ENCODE measurements around the gene PRKD1.

PRKD1 gene

DNA sequence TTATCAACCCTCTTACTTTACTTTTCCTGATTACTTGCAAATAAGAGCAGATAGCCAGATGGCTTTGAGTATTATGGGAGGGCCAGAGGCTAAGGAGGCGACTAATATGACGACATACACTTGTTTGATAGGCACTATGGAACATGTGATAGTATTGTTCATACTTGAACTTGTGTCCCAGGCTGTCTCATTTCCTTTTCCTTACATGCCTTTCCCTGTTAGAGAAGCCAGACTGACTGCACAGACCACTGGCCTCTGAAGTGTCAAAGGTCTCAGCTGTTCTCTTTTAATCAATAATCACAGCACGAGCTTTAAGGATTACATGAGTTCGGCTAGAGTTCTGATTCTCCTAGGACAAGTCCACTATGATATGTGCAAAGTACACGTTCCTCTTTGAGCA, 326.0 kb downstream of the PRKD1 start:
- no peak for DNase-seq (ENCODE audit: low spot score)

DNA sequence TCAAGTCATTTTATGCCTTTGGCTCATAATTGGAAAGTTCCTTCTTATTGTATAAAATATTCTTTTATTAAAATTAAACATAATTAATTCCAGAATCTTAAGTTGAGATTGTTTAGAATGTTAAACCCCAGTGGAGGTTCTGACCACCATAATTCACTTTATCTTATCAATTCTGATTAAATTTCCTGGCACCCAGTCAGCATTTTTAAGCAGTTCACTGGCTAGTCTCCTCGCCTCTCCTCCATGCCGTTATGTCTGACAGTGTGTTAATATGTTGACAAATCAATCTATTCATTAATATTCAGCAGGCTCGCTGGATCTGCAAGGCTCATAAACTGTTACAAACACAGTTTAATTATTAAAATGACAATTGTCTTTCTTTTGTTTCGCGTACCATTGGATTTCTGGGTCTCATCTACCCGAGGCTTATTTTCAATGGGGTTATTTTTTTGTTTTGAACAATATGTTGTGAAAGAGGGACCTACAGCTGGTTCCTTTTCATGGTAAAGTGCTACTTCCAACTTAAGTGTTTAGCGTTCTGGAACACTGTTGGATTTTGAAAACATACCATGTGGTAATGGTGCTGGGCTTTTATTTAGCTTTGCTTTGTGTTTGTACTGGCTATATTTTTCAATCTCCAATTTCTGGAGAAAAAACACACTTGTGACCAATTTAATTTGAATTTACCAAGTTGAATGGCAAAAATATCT, 339.7 kb downstream of the PRKD1 start:
- DNase-seq (ENCODE audit: low spot score) = no peak

DNA sequence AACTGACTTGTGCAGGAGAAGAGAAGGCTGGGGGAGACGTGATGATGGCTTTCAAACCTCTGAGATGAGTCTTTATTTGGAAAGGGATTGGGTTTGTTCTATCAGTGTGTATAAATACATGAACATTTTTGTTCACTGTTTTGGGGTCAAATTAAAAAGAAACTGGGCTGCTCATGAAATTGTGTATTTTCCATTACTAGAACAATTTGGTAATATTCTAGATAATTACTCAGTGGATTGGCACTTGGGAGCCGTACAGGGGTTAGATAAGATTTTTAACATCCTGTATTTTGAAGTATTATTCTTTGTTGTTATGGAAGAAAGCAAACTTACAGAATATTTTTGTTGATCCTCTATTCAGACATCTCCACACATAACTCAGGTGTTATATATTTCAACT, 340.6 kb downstream of the PRKD1 start:
- no peak for DNase-seq (ENCODE audit: low spot score)

DNA sequence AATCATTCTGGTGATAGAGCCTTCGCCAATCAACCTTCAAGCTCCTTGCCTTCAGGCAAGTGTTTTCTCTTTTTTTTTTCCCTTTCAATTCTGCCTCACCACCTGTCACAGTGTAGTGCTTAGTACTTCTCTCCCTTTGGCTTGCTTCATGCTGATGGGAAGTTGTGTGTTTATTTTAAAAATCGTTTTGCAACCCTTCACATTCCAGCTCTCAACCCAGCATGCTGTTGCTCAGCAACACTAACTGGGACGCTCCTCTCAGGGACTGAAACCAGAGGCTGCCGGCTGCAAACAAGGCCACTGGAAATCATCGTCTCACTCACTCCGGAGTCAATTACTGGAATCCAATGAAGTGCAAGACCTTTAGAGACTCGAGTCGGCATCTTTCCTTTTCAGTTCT, 342.7 kb downstream of the PRKD1 start:
- DNase-seq (ENCODE audit: low spot score) = peak; percentile 47

DNA sequence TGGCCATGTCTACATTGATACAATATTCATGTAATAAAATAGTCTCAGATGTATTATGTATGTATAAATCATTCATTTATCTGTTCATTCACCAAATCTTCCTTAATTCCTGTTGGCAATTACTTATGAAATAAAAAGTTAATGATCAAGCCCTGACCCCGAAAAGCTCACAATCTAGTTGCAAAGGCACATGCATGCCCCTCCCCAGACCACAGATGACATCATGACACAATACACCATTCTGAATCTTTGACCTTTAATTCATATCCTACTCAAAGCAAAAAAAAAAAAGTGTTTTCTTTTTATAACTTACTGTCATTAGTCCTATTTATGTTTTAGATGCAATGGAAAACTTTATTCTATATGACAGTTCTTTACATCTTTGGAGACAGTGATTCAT, 346.9 kb downstream of the PRKD1 start:
- no peak for DNase-seq (ENCODE audit: low spot score)

DNA sequence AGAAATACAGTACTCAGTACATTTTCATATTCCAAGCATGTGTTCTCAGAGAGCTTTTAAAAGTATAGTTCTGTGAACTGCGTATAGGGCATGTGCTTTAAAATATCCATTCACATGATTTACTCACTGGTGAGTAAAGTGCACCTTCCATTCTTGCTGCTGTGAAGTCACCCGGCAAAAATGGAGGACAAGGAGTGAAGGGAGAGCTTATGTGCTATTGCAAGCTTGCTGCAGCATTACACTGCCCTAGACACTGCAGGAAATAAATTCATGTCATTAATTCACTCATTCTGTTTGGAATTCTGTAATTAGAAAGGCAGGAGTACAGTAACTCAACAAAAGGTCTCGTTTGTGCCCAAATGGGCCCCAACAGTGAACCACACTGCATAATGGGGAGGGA, 347.8 kb downstream of the PRKD1 start:
- no peak for DNase-seq (ENCODE audit: low spot score)

DNA sequence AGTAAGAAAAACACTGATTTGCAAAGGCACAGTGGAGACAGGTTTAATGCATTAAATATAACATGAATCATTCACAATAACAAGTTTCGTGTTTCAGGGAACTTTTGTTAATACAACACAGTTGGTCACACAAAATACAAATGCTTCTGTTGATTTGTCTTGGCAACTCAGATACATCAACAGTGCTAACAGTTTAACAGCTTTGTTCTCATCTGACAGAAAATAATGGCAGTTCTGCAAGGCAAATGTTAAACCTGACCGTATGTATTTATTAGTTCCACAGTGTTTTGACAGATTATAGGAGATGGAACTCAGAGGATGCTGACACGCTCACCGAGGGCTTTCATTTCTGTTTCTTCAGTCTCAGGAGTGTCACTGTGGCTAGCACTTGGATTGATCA, 350.7 kb downstream of the PRKD1 start:
- DNase-seq (ENCODE audit: low spot score) = no peak

DNA sequence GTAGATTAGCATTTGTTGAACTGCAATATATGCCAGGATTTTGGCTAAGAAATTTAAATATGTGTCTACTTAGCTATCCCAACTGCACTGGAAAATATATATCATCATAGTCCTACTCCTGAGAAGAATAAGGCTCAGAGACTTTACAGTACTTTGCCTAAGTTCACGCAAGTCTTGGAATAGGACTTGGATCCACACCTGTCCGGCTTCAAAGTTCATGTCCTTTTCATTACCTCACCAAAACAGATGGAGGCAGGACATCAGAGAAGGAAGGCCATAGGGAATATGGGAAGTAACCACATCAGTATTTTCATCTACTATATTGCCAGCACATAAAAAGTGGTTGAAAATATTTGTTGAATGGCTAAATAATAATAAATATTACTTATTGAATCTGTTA, 358.5 kb downstream of the PRKD1 start:
- DNase-seq (ENCODE audit: low spot score) = no peak

DNA sequence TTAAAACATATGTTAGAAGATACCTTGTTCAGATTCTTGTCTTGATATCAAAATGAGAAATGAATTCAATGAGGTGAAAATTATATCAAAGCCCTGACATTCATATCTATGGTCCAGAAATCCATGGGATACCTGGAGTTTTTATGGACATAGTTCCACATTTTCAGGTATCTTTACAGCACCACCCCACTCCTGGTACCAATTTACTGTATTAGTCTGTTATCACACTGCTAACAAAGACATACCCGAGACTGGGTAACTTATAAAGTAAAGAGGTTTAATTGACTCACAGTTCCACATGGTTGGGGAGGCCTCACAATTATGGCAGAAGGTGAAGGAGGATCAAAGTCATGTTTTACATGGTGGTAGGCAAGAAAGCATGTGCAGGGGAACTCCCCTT, 361.5 kb downstream of the PRKD1 start:
- no peak for DNase-seq (ENCODE audit: low spot score)

DNA sequence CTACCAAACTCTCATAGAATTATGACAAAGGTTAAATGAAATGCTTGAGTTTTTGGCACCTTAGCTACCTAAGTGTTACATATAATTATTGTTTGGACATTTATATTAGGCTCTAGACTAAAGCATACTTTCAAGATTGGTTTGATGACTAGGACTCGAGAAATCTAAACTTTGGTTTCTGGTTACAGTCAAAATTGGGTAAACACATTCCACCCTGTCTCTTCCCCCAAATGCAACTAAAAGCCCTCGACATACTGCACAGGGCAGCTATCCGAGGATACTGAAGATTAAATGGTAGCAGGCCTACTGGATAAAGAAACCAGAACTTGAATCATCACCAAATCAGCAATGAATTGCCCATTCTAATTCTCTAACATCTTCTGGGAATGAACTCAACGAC, 369.1 kb downstream of the PRKD1 start:
- DNase-seq (ENCODE audit: low spot score) = peak; percentile 17

DNA sequence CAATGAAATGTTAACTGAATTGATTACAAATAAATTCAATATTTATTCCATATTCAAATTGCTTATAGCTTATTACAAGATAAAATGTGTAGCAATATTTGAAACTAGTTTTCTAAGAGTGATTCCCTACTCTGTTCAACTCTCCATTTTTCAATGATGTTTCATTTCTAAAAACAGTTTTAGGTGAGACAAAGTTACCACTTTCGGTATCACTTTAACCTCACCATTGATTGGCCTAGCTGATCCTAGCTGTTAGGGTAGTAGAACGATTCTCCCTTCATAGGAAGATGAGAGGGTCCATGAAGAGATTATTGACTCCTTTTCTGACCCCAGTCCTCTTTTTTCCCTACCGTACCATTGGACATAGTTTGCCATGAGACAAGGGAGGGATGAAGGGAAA, 373.3 kb downstream of the PRKD1 start:
- DNase-seq (ENCODE audit: low spot score) = no peak

DNA sequence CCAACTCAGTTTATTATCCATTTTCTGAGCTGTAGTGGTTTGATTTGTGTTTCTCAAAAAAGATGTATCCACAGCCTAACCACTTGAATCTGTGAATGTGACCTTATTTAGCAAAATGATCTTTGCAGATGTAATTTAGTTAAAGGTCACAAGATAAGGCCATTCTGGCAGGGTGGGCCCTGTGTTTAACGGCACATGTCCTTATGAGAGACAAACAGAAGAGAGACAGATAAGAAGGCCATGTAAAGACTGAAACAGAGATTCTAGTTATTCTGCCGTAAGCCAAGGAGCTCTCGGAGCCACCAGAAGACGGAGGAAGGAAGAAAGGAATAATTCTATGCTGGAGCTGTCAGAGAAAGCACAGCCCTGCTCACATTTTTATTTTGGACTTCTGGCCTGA, 374.2 kb downstream of the PRKD1 start:
- DNase-seq (ENCODE audit: low spot score) = no peak

DNA sequence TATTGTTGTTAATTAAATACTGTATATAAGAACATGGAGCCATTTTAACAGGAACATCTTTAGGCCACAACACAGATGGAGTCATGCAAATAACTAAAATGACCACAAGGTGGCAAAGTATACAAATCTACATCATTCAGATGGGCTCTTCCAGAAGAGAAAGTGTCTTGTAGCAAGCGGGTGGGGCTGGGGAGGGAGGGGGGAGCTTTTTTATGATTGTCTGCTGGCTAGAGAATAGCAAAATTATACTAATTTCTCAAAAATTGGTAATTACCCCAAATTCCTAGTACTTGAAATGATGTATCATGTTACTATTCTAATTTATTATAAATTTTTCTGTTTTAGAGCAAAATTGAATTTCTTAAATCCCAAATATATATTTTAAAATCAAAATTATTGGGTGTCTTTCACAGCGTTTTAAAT, 378.7 kb downstream of the PRKD1 start:
- peak; percentile 38 for DNase-seq (ENCODE audit: low spot score)

DNA sequence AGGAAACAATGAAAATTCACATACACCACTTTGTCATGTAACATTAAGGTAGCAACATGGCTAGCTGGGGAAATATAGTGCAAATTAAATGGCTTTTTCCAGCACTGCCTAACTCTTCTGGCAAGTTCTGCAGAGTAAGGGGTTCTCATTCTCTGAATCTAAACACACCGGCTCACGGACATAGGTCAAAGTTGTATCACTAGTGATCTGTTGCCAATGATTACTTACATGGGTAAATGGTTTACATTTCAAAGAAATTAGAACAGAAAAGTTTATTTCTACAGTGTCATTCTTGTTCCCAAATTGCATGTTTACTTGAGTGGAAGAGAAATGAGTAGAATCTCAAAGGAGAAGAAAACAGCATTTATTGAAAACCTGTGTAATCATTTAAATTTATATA, 381.9 kb downstream of the PRKD1 start:
- DNase-seq (ENCODE audit: low spot score) = no peak

DNA sequence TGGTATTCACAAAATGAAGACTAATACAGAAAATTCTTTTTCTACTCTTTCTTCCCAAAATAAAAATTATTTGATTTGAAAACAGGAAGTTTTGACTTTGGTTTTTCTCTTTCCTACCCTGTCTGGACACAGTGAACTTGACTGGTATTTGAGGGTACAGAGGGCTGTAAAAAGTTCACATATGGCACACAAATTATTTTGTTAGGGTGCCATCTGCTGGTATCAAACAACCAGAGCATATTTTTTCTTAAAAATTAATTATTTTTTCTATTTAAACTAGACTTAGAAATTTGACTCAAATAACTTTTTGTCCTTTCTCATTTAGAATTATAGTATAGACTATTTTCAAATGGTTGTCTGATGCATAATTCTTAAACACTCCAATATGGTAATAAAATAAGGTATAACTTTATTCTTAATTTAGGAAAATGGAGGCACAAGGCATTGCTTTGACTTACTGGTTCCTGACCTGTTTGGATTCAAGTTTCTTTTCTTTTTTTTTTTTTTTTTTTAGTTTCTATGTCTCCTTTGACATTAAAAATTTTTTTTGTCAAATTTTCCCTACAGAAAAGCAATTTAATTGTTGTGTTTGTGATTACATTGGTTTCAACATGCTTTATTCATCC, 390.6 kb downstream of the PRKD1 start:
- no peak for DNase-seq (ENCODE audit: low spot score)

DNA sequence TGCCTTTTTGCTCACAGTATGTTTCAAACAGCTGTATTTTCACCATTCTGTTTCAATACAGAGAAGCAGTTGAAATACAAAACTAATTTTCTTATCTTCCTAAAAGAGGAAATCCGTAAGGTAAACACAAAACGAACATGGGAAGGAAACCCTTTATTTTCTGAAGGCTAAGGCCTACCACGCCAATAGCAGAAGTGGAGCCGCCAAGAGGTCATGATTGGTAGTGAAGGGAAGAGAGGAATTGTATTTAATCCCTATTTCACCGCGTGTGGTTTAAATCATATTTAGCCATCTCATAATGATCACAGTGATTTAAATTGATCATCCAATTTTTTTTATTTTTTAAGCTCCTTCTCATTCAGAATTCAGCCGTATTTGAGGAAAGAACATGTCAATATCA, 398.2 kb downstream of the PRKD1 start:
- DNase-seq (ENCODE audit: low spot score) = no peak

DNA sequence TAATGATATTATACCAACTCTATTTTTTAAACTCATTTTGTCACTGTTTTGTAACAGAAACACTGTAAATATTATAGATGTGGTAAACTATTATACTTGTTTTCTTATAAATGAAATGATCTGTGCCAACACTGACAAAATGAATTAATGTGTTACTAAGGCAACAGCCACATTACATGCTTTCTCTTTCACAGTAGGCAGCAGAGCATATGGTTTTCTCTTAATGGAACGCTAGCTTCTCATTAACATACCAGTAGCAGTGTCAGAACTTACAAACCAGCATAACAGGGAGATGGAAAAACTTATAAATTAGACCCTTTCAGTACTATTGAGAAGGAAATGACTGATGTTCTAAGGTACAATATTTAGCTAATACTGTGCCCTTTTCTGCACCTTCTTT, 398.8 kb downstream of the PRKD1 start:
- DNase-seq (ENCODE audit: low spot score) = no peak

DNA sequence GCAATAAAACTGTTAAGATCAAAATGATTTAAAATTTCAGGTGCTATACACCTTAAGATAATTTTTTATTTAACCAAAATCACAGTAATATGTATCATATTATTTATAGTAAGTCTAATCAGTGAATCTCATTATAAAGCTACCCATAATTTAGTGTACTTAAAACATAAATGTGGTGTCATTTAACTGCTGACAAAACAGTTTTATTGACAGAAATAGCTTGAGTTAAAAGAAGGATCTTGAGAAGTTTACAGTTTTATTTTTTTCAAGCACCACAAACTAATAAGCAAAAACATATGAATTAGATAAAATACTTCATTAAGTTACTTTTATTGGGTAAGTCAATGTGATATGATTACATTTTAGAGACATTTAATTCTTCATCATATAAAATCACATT, 400.4 kb downstream of the PRKD1 start:
- no peak for DNase-seq (ENCODE audit: low spot score)

Measured in hepatic stellate cell (primary cell).